Vagina (tissue), 2 donors: Measurements from ENCODE around the gene BRSK2.

Experiments
- CTCF ChIP-seq, 3 experiments: fragments of 450-650 bp in 2 of 3; fragments of 200-600 bp in 1 of 3; sonication (generic) in 1 of 3; IDR thresholded peaks; one replicate each; pipeline ENCODE4 v1.5.1; 2017 to 2019; ENCODE audit warnings: antibody characterized with exemption in 3 of 3, mild to moderate bottlenecking in 2 of 3, moderate library complexity in 2 of 3
- POLR2A ChIP-seq, 2 donors: fragments of 450-650 bp; IDR thresholded peaks; one replicate each; pipeline ENCODE4 v1.6.1; 2017; ENCODE audit warnings: antibody characterized with exemption in 2 of 2, mild to moderate bottlenecking in 2 of 2, moderate library complexity in 2 of 2
- POLR2AphosphoS5 ChIP-seq, 2 donors: sonication (generic); formaldehyde crosslinking; IDR thresholded peaks; one replicate each; pipeline ENCODE4 v1.9.0; 2017; ENCODE audit warnings: antibody characterized with exemption in 2 of 2, mild to moderate bottlenecking in 2 of 2, low read depth in 1 of 2; ENCODE audit not compliant: insufficient read depth in 1 of 2

GRCh38 chr11:1481861-1482441, 92.2 kb downstream of the BRSK2 start:
- TF ChIP-seq POLR2A (IDR thresholded peaks at IDR 0.05), result no peak
- TF ChIP-seq CTCF (IDR thresholded peaks at IDR 0.05), result no peak
- no peak for TF ChIP-seq POLR2AphosphoS5 (IDR thresholded peaks at IDR 0.05; ENCODE audit: insufficient read depth in 1 of 2, low read depth in 1 of 2)
